SK-N-SH treated with all-trans-retinoic acid at 6 μM for 48 hours (cell line): ENCODE measurements around the gene MAB21L3.

Experiments
- ARNTL ChIP-seq: fragments of 450-650 bp; formaldehyde crosslinking; IDR thresholded peaks from 2 replicates; pipeline ENCODE4 v1.5.0; 2020; ENCODE audit warnings: low read depth, mild to moderate bottlenecking, moderate library complexity, borderline replicate concordance
- CSDC2 ChIP-seq: fragments of 250-450 bp; sonication (Bioruptor Pico); IDR thresholded peaks from 2 replicates; pipeline ENCODE4 v1.5.0; 2020; ENCODE audit warnings: mild to moderate bottlenecking, moderate library complexity
- GLIS3 ChIP-seq: fragments of 250-450 bp; sonication (Bioruptor Pico); IDR thresholded peaks from 2 replicates; pipeline ENCODE4 v1.5.0; 2020; ENCODE audit warnings: mild to moderate bottlenecking, moderate library complexity
- ISL1 ChIP-seq: fragments of 250-450 bp; sonication (Bioruptor Pico); IDR thresholded peaks from 2 replicates; pipeline ENCODE4 v2.1.2; 2022; ENCODE audit warnings: mild to moderate bottlenecking, moderate library complexity
- OSR1 ChIP-seq: fragments of 250-450 bp; sonication (Bioruptor Pico); IDR thresholded peaks from 2 replicates; pipeline ENCODE4 v1.8.0; 2022; ENCODE audit warnings: moderate library complexity, mild to moderate bottlenecking, inconsistent platforms
- RARB ChIP-seq: fragments of 250-450 bp; sonication (Bioruptor Pico); IDR thresholded peaks from 2 replicates; pipeline ENCODE4 v1.8.0; 2021; ENCODE audit warnings: mild to moderate bottlenecking, moderate library complexity
- SNAI2 ChIP-seq: fragments of 250-450 bp; sonication (Bioruptor Pico); IDR thresholded peaks from 2 replicates; pipeline ENCODE4 v1.5.0; 2020; ENCODE audit warnings: mild to moderate bottlenecking, moderate library complexity
- ZC3H10 ChIP-seq: fragments of 250-450 bp; sonication (Bioruptor Pico); IDR thresholded peaks from 2 replicates; pipeline ENCODE4 v1.5.1; 2021; ENCODE audit warnings: mild to moderate bottlenecking, moderate library complexity
- ZFP3 ChIP-seq: fragments of 250-450 bp; sonication (Bioruptor Pico); IDR thresholded peaks from 2 replicates; pipeline ENCODE4 v1.5.0; 2020; ENCODE audit warnings: mild to moderate bottlenecking, moderate library complexity
- ZFP30 ChIP-seq: fragments of 450-650 bp; formaldehyde crosslinking; IDR thresholded peaks from 2 replicates; pipeline ENCODE4 v1.5.0; 2022; ENCODE audit warnings: mild to moderate bottlenecking, moderate library complexity
- ZNF8 ChIP-seq: fragments of 450-650 bp; formaldehyde crosslinking; IDR thresholded peaks from 2 replicates; pipeline ENCODE4 v1.5.0; 2020; ENCODE audit warnings: mild to moderate bottlenecking, moderate library complexity
- TF ChIP-seq, protein P1 (sequence below): fragments of 250-450 bp; sonication (Bioruptor Pico); IDR thresholded peaks from 2 replicates; pipeline ENCODE4 v1.8.0; 2020; ENCODE audit warnings: mild to moderate bottlenecking, moderate library complexity, borderline replicate concordance

DNA sequence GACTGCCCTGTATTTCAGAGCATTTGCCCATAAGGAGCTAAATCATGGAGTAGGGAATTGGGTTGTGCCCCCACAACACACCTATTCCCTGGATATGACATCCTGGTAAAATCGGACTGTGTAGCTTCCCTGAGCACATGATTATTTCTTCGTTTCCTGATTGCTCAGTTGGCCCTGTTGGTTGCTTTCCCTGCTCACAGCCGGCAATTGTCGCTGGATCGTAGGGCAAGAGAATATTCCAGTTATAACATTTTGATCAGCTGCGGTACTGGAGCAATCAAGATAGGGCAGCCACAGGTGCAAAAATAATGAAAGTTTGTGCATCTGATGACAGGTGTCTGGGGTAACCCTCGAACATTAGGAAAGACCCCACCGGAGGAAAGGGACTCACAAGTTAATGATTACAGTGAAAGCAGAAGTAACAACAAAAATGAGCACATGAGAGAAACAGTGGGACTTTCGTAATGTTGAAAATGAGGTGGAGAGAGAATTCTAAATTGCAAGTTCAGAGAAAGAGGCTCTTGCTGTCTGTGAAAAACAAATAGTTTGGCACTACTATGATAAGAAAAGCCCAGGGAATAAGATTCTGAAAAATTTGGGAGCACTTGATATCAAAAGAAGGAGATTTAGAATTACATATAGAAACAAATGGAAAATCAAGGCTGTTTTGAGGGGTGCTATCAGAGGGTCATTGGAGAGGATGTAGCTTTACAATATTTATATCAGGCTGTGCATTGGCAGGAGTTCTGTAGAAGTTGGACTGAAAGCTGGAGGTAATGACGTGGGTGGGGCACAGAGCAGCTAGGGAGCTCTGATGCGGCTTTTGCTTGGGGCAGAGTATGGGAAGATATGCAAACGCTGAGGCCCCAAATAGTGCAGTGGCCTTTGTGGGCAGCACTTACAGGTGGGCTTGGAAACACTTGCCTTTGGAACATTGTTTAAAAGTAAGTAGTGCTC is at the start of gene MAB21L3:
- TF ChIP-seq ZNF8 (CRISPR knock-in tag): no peak
- no peak for TF ChIP-seq GLIS3
- TF ChIP-seq, protein P1, sequence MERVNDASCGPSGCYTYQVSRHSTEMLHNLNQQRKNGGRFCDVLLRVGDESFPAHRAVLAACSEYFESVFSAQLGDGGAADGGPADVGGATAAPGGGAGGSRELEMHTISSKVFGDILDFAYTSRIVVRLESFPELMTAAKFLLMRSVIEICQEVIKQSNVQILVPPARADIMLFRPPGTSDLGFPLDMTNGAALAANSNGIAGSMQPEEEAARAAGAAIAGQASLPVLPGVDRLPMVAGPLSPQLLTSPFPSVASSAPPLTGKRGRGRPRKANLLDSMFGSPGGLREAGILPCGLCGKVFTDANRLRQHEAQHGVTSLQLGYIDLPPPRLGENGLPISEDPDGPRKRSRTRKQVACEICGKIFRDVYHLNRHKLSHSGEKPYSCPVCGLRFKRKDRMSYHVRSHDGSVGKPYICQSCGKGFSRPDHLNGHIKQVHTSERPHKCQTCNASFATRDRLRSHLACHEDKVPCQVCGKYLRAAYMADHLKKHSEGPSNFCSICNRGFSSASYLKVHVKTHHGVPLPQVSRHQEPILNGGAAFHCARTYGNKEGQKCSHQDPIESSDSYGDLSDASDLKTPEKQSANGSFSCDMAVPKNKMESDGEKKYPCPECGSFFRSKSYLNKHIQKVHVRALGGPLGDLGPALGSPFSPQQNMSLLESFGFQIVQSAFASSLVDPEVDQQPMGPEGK (CRISPR knock-in tag): no peak
- no peak for TF ChIP-seq ZFP3
- TF ChIP-seq SNAI2: no peak
- TF ChIP-seq ZFP30: no peak
- no peak for TF ChIP-seq ZC3H10
- TF ChIP-seq OSR1 (CRISPR knock-in tag): no peak
- no peak for TF ChIP-seq RARB (CRISPR knock-in tag)
- TF ChIP-seq ISL1 (CRISPR knock-in tag): no peak
- no peak for TF ChIP-seq ARNTL (CRISPR knock-in tag)
- TF ChIP-seq CSDC2 (CRISPR knock-in tag): no peak
